ENCODE measurements around the gene RGPD3.
"Not testable (repeated sequence)": the region's sequence is repeated elsewhere in the genome, so short reads cannot be mapped to it uniquely, and the experiment has no call there.

DNA sequence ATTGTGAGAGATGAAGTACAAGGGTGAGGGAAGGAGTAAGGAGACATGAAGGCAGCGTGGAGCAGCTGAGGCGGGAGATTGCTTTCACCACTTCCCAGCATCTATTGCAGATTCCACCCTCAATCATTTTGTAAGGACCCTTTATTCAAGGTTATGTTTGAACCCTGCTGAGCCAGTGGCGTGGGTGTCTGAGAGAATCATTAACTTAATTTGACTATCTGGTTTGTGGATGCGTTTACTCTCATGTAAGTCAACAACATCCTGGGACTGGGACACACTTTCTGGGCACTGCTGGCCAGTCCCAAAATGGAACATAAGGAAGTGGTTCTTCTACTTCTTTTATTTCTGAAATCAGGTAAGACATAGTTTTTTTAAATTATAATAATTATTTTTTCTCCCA, 86.3 kb downstream of the RGPD3 start:
- not testable (repeated sequence) for TF ChIP-seq POLR2A (IDR thresholded peaks at IDR 0.05; ENCODE audit: low read length); NR3C1 (IDR thresholded peaks at IDR 0.05); CBX2 (IDR thresholded peaks at IDR 0.05; ENCODE audit: borderline replicate concordance, low read depth)
- TF ChIP-seq, protein P1, sequence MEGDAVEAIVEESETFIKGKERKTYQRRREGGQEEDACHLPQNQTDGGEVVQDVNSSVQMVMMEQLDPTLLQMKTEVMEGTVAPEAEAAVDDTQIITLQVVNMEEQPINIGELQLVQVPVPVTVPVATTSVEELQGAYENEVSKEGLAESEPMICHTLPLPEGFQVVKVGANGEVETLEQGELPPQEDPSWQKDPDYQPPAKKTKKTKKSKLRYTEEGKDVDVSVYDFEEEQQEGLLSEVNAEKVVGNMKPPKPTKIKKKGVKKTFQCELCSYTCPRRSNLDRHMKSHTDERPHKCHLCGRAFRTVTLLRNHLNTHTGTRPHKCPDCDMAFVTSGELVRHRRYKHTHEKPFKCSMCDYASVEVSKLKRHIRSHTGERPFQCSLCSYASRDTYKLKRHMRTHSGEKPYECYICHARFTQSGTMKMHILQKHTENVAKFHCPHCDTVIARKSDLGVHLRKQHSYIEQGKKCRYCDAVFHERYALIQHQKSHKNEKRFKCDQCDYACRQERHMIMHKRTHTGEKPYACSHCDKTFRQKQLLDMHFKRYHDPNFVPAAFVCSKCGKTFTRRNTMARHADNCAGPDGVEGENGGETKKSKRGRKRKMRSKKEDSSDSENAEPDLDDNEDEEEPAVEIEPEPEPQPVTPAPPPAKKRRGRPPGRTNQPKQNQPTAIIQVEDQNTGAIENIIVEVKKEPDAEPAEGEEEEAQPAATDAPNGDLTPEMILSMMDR (IDR thresholded peaks at IDR 0.05), result not testable (repeated sequence)
- TF ChIP-seq, protein P2, sequence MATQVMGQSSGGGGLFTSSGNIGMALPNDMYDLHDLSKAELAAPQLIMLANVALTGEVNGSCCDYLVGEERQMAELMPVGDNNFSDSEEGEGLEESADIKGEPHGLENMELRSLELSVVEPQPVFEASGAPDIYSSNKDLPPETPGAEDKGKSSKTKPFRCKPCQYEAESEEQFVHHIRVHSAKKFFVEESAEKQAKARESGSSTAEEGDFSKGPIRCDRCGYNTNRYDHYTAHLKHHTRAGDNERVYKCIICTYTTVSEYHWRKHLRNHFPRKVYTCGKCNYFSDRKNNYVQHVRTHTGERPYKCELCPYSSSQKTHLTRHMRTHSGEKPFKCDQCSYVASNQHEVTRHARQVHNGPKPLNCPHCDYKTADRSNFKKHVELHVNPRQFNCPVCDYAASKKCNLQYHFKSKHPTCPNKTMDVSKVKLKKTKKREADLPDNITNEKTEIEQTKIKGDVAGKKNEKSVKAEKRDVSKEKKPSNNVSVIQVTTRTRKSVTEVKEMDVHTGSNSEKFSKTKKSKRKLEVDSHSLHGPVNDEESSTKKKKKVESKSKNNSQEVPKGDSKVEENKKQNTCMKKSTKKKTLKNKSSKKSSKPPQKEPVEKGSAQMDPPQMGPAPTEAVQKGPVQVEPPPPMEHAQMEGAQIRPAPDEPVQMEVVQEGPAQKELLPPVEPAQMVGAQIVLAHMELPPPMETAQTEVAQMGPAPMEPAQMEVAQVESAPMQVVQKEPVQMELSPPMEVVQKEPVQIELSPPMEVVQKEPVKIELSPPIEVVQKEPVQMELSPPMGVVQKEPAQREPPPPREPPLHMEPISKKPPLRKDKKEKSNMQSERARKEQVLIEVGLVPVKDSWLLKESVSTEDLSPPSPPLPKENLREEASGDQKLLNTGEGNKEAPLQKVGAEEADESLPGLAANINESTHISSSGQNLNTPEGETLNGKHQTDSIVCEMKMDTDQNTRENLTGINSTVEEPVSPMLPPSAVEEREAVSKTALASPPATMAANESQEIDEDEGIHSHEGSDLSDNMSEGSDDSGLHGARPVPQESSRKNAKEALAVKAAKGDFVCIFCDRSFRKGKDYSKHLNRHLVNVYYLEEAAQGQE (IDR thresholded peaks at IDR 0.05), result not testable (repeated sequence)
- TF ChIP-seq, protein P3, sequence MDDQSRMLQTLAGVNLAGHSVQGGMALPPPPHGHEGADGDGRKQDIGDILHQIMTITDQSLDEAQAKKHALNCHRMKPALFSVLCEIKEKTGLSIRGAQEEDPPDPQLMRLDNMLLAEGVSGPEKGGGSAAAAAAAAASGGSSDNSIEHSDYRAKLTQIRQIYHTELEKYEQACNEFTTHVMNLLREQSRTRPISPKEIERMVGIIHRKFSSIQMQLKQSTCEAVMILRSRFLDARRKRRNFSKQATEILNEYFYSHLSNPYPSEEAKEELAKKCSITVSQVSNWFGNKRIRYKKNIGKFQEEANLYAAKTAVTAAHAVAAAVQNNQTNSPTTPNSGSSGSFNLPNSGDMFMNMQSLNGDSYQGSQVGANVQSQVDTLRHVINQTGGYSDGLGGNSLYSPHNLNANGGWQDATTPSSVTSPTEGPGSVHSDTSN (IDR thresholded peaks at IDR 0.05), result not testable (repeated sequence)
- TF ChIP-seq, protein P4, sequence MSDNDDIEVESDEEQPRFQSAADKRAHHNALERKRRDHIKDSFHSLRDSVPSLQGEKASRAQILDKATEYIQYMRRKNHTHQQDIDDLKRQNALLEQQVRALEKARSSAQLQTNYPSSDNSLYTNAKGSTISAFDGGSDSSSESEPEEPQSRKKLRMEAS (IDR thresholded peaks at IDR 0.05), result not testable (repeated sequence)

Data from A549 (cell line).